Renal cortex interstitium (tissue), 11 donors: ENCODE measurements around the gene RAPGEFL1. TPM values are rescaled to one million over a fixed set of nuclear protein-coding genes. Genes with fewer than 3 reads are reported as not detected.
"Not testable (repeated sequence)": the region's sequence is repeated elsewhere in the genome, so short reads cannot be mapped to it uniquely, and the experiment has no call there.

Experiments
- DNase-seq, 11 donors: peaks; one replicate each; pipeline ENCODE4 v3.0.0-alpha.2; 2013; ENCODE audit warnings: low read depth in 9 of 11, low spot score in 4 of 11; ENCODE audit errors: extremely low read depth in 1 of 11
- polyA plus RNA-seq, 3 donors: library from polyadenylated mRNA; unstranded; fragments of 120-200 nt; gene quantifications; one replicate each; pipeline ENCODE4 v1.2.1, GENCODE V29; 2013; ENCODE audit not compliant: insufficient read length in 3 of 3

Gene RAPGEFL1
- polyA plus RNA-seq, 3 donors, result 8.0 to 11.5 (median 9.0) TPM

DNA sequence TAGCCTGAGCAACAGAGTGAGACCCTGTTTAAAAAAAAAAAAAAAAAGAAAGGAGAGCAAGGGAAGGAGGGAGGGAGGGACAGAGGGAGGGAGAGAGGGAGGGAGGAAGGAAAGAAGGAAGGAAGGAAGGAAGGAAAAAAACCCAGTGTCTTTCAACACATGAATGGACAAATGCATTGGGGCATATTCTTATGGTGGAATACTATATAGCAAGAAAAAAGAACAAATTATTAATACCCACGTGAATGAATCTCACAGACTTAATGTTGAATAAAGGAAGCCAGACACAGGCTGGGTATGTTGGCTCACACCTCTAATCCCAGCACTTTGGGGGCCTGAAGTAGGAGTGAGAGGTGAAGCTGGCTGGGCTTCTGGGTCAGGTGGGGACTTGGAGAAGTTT, 20.3 kb downstream of the RAPGEFL1 start:
- DNase-seq, result no peak

GRCh38 chr17:40197965-40198456, 20.7 kb downstream of the RAPGEFL1 start:
- DNase-seq, result not testable (repeated sequence)

DNA sequence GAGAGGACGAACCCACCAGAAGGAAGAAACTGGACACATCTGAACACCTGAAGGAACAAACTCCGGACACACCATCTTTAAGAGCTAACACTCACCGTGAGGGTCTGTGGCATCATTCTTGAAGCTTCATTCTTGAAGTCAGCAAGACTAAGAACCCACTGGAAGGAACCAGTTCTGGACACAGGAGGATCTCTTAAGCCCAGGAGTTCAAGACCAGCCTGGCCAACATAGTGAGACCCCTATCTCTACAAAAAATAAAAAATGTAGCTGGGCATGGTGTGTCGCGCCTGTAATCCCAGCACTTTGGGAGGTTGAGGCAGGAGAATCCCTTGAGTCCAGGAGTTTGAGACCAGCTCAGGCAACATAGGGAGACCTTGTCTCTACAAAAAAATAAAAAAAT, 21.3 kb downstream of the RAPGEFL1 start:
- DNase-seq, result no peak

DNA sequence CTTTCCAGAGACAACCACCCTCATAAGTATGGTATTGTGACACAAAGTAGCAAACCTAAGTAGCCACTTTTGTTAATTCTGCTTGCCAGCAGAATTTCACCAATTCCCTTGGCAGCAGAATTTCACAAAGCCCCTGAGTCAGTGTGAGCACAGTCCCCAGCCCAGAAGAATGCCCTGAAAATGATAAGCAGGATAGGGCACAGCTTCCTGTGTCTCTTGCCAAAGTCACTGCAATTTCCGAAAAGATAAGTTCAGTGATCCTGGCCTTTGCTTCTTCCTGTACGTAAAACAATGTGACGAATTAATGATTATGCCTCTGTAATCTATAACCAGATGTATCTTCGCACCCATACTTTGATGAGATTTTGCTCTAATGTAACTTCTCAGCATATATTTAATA, 25.9 kb downstream of the RAPGEFL1 start:
- no peak for DNase-seq

- DNase-seq, result not testable (repeated sequence)
Observed at GRCh38 chr17:40206193-40206592, 28.9 kb downstream of the RAPGEFL1 start.

GRCh38 chr17:40209404-40210093, 32.3 kb downstream of the RAPGEFL1 start:
- no peak for DNase-seq

- DNase-seq, result not testable (repeated sequence)
Observed at GRCh38 chr17:40213914-40214313, 36.6 kb downstream of the RAPGEFL1 start.

DNA sequence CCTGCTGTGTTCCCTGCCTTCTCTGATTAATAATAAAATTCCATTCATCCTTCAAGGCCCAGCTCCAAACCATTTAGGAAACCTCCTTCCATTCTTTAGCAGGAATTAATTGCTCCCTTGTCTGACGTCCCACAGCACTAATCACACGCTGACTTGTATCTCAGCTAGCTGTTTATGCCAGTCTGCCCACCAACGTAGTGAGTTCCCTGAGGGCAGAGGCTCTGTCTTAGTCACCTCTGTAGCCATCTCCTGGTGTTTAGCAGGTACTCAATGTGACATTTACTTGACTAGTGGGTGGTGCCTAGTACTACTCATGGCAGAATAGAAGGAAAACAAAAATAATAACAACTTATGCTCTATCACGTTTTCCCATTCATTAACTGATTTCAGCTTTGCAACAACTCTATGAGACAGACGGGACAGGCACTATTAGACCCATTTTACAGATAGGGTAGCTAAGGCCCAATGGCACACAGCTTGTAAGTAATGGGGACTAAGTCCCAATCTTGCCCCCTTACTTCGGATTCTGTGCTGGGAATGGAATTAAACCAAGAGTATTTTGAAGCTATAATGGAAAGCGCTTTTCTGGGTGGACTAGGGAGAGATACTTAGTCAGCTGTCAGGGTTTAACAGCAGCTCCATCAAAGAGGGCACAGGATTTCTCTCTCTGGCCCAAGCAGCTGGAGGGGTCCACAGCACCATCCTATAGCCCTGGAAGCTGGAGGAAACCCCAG, 40.9 kb downstream of the RAPGEFL1 start:
- DNase-seq, result no peak

DNA sequence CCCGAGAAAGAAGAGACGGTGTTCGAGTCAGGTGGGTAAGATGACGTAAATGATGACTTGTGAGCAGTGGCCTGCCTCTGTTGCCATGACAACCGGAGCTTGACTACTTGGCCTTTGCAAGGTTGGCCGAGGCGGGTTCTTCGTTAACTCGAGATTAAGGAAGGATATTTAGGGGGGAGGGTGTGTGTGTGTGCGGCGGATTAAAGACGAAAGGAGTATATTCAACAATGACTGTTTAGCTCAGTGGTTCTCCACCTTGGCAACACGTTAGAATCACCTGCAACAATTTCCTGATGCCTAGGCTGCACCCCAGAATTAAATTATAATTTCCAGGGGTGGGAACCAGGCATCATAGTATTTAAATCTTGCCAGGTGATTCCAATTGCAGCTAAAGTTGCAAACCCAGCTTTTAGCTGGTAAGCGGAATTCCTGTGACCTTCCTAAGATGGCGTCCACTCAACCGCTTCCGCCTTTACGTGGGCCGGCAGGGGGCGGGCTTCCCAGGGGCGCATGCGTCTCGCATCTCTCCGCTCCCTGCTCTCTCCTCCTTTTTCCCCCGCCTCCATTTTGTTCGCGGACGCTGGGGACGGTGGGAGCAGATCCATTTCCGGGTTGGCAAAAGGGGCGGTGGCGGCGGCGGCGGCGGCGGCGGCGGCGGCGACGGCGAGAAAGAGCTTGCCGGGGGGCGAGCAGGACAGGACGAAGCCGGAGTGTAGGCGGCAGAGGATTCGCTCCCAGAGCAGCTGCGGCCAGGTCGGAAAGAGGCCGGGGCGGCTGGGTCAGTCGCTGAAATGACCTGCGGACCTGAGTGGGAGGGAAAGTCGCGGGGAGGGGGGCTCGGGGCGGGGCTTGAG, 41.7 kb downstream of the RAPGEFL1 start, which contains the start of gene WIPF2:
Gene WIPF2 (plus strand): TSS at position 565 of the 854 bp plus-strand sequence. CDS start 37,156 bp downstream, outside the sequence.
- DNase-seq, result peak; percentile 90 to 98 (median 96)

DNA sequence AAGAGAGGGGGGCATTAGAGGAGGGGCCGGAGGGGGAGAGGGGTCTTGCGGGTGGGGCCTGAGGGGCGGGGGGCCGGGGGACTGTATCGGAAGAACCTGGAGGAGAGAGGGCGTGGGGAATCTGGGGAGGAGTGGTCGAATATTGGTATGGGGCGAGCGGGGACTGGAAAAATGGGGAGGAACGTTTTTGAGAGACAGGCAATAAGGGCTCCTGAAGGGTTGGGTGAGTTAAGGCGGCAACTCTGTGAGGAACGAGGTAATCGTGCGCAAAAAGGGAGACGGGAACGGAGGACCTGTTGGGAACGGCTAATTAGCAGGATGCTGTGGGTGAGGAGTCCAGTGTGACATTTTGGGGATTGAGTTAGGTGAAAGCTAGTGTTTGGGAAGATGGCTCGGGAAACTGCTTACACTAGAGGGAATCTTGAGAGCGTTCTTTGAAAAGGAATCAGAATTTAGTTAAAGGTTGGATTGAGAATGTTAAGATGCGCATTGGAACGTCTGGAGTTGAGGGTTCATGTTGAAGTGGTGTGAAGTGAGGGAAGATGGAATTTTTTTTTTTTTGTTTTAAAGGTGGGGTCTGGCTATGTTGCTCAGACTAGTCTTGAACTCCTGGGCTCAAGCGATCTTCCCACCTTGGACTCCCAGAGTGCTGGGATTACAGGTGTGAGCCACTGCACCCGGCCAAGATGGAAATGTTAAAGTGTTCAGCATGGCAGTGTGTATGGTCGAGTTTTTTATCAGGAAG, 42.5 kb downstream of the RAPGEFL1 start:
- peak in 8 of 11 donors; percentile 36 to 69 (median 57) for DNase-seq

DNA sequence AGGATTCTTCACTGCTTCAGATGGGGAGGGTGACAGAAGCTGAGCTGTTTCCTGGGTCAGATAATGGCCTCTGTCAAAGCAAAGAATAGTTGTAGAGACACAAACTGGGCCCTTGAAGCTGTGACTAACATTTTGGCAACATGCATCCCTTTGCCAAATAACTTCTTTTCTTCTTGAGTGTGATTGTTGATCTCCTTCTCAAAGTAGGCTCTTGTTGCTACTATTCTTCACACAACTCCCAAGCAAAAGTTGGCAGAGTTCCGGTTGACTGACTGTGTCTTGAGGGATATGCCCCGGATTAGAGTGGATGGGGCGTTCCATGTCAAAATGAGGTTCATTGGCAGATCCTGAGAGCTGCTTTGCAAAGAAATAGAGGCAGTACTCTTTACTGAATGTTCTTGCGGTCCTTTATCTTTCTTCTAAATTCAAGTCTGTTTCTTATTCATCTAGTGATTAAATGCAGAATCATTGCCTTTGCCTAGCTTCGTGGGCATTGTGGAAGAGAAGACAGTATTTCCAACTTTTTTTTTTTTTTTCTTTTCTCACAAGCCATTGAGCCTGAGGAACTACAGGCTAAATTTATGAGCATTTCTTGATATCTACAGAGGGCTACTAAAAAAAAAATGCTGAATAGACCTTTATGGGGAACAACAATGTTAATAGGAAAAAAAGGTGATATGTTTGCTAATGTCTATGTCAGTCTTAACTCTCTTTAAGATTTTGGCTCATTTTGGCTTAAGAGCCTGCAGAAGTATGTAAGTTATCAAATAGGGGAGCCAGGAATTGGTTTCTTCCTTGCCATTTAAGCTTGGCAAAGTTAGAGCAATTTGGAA, 47.7 kb downstream of the RAPGEFL1 start:
- DNase-seq, result no peak

DNA sequence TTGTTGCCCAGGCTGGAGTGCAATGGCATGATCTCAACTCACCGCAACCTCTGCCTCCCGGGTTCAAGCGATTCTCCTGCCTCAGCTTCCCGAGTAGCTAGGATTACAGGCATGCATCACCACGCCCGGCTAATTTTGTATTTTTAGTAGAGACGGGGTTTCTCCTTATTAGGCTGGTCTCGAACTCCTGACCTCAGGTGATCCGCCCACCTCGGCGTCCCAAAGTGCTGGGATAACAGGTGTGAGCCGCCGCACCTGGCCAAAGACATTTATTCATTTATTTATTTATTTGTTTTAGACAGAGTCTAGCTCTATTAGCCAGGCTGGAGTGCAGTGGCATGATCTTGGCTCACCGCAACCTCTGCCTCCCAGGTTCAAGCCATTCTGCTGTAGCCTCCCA, 51.9 kb downstream of the RAPGEFL1 start:
- not testable (repeated sequence) for DNase-seq

DNA sequence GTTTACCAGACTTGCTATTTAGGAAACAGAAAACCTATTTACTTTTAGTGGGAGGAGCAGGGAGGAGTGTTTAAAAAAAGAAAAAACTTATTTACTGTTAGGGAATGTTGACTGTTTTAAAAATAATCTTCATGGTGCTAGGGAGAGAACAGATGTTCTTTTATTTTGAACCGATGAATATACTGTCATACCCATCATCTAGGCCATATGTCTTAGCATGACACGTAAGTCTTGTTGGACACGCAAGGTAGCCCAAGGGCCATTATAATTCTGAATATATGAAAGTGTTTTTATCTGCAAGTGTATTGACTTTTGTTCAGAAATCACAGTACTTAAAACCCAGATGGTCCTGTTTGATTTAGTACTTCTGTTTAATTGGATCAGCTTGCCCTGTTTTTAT, 53.4 kb downstream of the RAPGEFL1 start:
- DNase-seq, result no peak

DNA sequence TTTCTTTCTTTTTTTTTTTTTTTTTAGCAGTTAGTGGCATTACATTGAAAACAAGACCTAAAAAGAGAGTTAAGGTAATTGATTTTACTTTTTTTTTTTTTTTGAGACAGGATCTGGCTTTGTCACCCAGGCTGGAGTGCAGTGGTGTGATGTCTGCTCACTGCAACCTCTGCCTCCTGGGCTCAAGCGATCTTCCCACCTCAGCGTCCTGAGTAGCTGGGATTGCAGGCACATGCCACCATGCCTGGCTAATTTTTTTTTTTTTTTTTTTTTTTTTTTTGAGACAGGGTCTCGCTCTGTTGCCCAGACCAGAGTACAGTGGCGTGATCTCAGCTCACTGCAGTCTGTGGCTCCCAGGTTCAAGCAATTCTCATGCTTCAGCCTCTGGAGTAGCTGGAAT, 54.7 kb downstream of the RAPGEFL1 start:
- DNase-seq, result not testable (repeated sequence)

GRCh38 chr17:40241252-40241834, 64.1 kb downstream of the RAPGEFL1 start:
- no peak for DNase-seq

DNA sequence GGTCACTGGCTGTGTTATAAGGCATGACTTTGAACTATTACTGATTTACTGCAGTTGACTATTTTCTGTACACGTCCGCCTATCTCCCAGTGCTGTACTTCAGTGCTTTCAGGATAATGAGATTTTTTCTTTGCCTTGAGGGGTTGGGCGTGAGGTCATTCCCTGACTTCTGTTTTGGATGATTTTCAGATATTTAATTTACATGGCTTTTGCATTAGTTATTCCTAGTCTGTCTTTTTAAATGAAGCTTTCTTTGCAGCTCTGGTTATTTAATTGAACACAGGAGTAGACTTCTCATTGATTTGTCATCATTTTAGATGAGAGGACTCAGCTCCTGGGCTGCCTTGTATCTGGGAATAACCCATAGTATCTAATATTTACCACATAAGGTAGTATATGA, 65.5 kb downstream of the RAPGEFL1 start:
- no peak for DNase-seq

GRCh38 chr17:40243761-40244160, 66.5 kb downstream of the RAPGEFL1 start:
- DNase-seq, result no peak

DNA sequence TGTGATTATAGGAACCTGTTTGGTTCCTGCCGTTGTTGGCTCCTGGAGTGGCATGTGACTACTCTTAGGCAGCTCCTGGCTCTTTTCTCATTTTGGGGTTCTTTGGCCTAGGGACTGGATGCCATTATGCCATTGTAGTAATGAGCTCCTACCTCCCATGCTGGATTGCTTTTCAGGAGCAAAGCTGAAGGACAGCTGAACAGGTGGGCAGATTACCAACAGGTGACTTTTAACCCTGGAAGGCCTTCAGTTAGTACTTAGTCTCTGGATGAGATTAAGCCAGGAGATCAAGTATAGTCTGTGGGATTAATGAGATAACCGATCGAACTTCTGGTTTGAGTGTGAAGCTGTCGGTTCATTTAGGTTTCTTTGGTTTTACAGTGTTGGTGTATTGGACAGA, 67.0 kb downstream of the RAPGEFL1 start:
- no peak for DNase-seq
